MM.1S (cell line): ENCODE results near the gene PSTPIP1.

Experiments used
- DNase-seq: peaks from one replicate; pipeline ENCODE4 v3.0.0-alpha.2; 2015
- H2AFZ ChIP-seq: fragments of 300-600 bp; sonication (generic); 2 replicates; pipeline ENCODE4 v1.6.0; 2016; ENCODE audit warnings: antibody characterized with exemption, low read length
- H3F3A ChIP-seq: fragments of 300-600 bp; sonication (generic); 2 replicates; pipeline ENCODE4 v1.6.1; 2016; ENCODE audit warnings: mild to moderate bottlenecking, antibody characterized with exemption, low read length, moderate library complexity, mixed read lengths; ENCODE audit not compliant: insufficient read depth
- H3K27ac ChIP-seq: fragments of 300-600 bp; sonication (generic); 2 replicates; pipeline ENCODE4 v1.5.1; 2016; ENCODE audit warnings: mild to moderate bottlenecking, low read length
- H3K27me3 ChIP-seq: fragments of 300-600 bp; sonication (generic); replicated peaks from 2 replicates; pipeline ENCODE4 v1.6.0; 2016; ENCODE audit warnings: low read length; ENCODE audit not compliant: insufficient read depth
- H3K36me3 ChIP-seq: fragments of 300-600 bp; sonication (generic); replicated peaks from 2 replicates; pipeline ENCODE4 v1.6.1; 2016; ENCODE audit warnings: mild to moderate bottlenecking, low read length, mixed read lengths; ENCODE audit not compliant: insufficient read depth
- H3K4me1 ChIP-seq: fragments of 300-600 bp; sonication (generic); 2 replicates; pipeline ENCODE4 v1.6.1; 2016; ENCODE audit warnings: low read length, mixed read lengths
- H3K4me2 ChIP-seq: fragments of 300-600 bp; sonication (generic); 2 replicates; pipeline ENCODE4 v1.6.0; 2016; ENCODE audit warnings: low read depth, low read length
- H3K4me3 ChIP-seq: fragments of 300-600 bp; sonication (generic); 2 replicates; pipeline ENCODE4 v1.5.1; 2016; ENCODE audit warnings: low read length, mixed read lengths
- H3K79me2 ChIP-seq: fragments of 300-600 bp; sonication (generic); 2 replicates; pipeline ENCODE4 v1.6.1; 2016; ENCODE audit warnings: mixed run types, low read length, mixed read lengths
- H3K9ac ChIP-seq: fragments of 300-600 bp; sonication (generic); 2 replicates; pipeline ENCODE4 v1.6.1; 2016; ENCODE audit warnings: low read length, mixed read lengths
- H3K9me2 ChIP-seq: fragments of 300-600 bp; sonication (generic); replicated peaks from 2 replicates; pipeline ENCODE4 v1.6.1; 2016; ENCODE audit warnings: mild to moderate bottlenecking, low read length, mixed read lengths; ENCODE audit not compliant: insufficient read depth
- H3K9me3 ChIP-seq: fragments of 300-600 bp; sonication (generic); replicated peaks from 2 replicates; pipeline ENCODE4 v1.6.1; 2016; ENCODE audit warnings: mild to moderate bottlenecking, low read length, mixed read lengths; ENCODE audit not compliant: insufficient read depth
- H4K20me1 ChIP-seq: fragments of 300-600 bp; sonication (generic); 2 replicates; pipeline ENCODE4 v1.6.1; 2016; ENCODE audit warnings: mild to moderate bottlenecking, low read length, moderate library complexity, mixed read lengths; ENCODE audit not compliant: insufficient read depth
- CTCF ChIP-seq: fragments of 300-600 bp; sonication (generic); IDR thresholded peaks from 2 replicates; pipeline ENCODE4 v1.5.1; 2016; ENCODE audit warnings: antibody characterized with exemption, low read length, mixed read lengths
- EZH2 ChIP-seq: fragments of 300-600 bp; sonication (generic); optimal IDR thresholded peaks from 2 replicates; pipeline ENCODE3; 2017; ENCODE audit warnings: low read depth, mild to moderate bottlenecking, antibody characterized with exemption, low read length, mixed read lengths
- EZH2phosphoT487 ChIP-seq: fragments of 300-600 bp; sonication (generic); IDR thresholded peaks from 2 replicates; pipeline ENCODE4 v1.6.1; 2018; ENCODE audit warnings: antibody characterized with exemption, low read length

The PSTPIP1 gene

GRCh38 chr15:77038312-77039216, 43.6 kb downstream of the PSTPIP1 start:
- no peaks in the 10 kb centered on the region for H3K27me3 ChIP-seq

GRCh38 chr15:77039217-77039533, 44.2 kb downstream of the PSTPIP1 start:
- Histone ChIP-seq H3K4me2 (no peak overlapping the region), H3K36me3 (no peaks in the 10 kb centered on the region), H3K9ac (no peak overlapping the region), H3F3A (no peaks in the 10 kb centered on the region), H3K27ac (no peak overlapping the region), H4K20me1 (no peaks in the 10 kb centered on the region), H3K79me2 (no peaks in the 10 kb centered on the region), H3K4me3 (no peak overlapping the region), H2AFZ (no peak overlapping the region), H3K27me3 (no peaks in the 10 kb centered on the region), H3K9me3 (no peaks in the 10 kb centered on the region), H3K9me2 (no peaks in the 10 kb centered on the region), H3K4me1 (no peaks in the 10 kb centered on the region)
- DNase-seq, result no peak
- no peak for TF ChIP-seq EZH2
- no peak for TF ChIP-seq EZH2phosphoT487
- TF ChIP-seq CTCF, result no peak

More at GRCh38 chr15:77038312-77039216, 43.6 kb downstream of the PSTPIP1 start:
- Histone ChIP-seq H3K79me2 (no peaks in the 10 kb centered on the region), H3K9me3 (no peaks in the 10 kb centered on the region), H3K9me2 (no peaks in the 10 kb centered on the region), H3K27ac (no peak overlapping the region), H4K20me1 (no peaks in the 10 kb centered on the region), H3K36me3 (no peaks in the 10 kb centered on the region), H3K4me2 (no peak overlapping the region), H3K4me3 (no peak overlapping the region), H3K9ac (no peak overlapping the region), H2AFZ (no peak overlapping the region), H3F3A (no peaks in the 10 kb centered on the region), H3K4me1 (no peaks in the 10 kb centered on the region)
- no peak for TF ChIP-seq EZH2
- no peak for TF ChIP-seq EZH2phosphoT487
- TF ChIP-seq CTCF, result no peak
- no peak for DNase-seq

- H3K4me2 ChIP-seq, result no peak overlapping the region
- H3K36me3 ChIP-seq, result no peaks in the 10 kb centered on the region
- no peak overlapping the region for H3K27ac ChIP-seq
- H3K9me2 ChIP-seq, result no peaks in the 10 kb centered on the region
- H3F3A ChIP-seq, result no peaks in the 10 kb centered on the region
- no peaks in the 10 kb centered on the region for H3K79me2 ChIP-seq
- H2AFZ ChIP-seq, result no peak overlapping the region
- TF ChIP-seq EZH2 (no peak), EZH2phosphoT487 (no peak), CTCF (no peak)
- no peaks in the 10 kb centered on the region for H3K4me1 ChIP-seq
- no peaks in the 10 kb centered on the region for H4K20me1 ChIP-seq
- no peaks in the 10 kb centered on the region for H3K9me3 ChIP-seq
- no peak overlapping the region for H3K4me3 ChIP-seq
- H3K9ac ChIP-seq, result no peak overlapping the region
- DNase-seq, result no peak
- no peaks in the 10 kb centered on the region for H3K27me3 ChIP-seq
Measured at GRCh38 chr15:77039848-77040247, 44.9 kb downstream of the PSTPIP1 start.
